Measurements from ENCODE around the gene SIAH2. TPM values are rescaled to one million over a fixed set of nuclear protein-coding genes. Genes with fewer than 3 reads are reported as not detected.

SIAH2 gene
- total and polyA plus RNA-seq, 4 experiments from 2014 or later: 28.3 to 48.3 (median 32.7) TPM

DNA sequence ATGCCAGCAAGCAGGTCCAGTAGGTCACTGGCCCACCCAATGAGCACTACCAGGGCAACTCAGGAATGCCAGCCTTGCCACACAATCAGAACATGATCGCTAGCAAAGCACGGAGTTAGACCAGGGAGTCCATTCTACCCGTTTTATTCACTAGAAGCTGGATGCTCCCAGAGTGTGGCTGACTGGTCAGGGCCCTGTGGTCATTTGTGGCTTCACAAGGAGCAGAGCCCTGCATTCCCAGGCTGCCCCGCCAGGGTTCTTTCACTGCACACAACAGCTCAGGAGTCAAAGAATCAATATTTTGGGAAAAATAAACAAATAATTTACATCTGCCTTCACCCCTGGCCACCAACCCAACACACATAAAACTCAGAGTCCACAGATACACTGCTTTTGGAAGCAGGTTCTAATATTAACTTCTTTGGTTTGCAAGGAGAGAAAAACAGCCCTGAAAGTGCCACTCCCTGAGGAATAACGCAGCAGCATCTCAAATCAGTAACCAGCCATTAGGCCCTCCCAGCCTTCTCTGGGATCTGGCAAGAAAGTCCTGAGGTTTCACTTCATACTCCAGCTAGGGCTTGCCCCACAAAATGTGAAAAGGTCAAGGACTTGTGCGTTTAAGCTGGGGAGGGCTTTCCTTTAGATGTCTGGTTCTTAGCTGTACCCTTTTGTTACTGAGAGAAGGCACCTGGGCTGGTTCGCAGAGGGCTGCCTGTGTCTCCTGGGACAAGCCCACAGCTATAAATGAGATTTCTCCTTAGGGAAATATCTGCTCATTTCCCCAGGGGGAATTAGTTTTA is 16.0 kb downstream of the SIAH2 start:
- Mint-ChIP-seq H3K4me3 (peak overlapping the region in 2 of 8 donors; percentile 22 to 39), H3K4me1 (peaks cover 62 to 94% (median 79%) of the 10 kb centered on the region in 4 donors), H3K27me3 (no peaks in the 10 kb centered on the region), H3K36me3 (peaks cover 14 to 24% of the 10 kb centered on the region in 2 donors), H3K27ac (peak overlapping the region in 6 of 7 donors; percentile 15 to 61 (median 44)), H3K9me3 (no peaks in the 10 kb centered on the region)
- POLR2A ChIA-PET (ENCODE audit: partially characterized antibody): interaction anchor here (1.0 to 1.6 kb wide), 3 partner anchors 13 to 16 kb away, joined by 3 read pairs; partner anchors contain the start of gene SIAH2
- H3K9me3 ChIP-seq (ENCODE audit: control insufficient read depth in 1 of 2, low read length in 2 of 2): no peaks in the 10 kb centered on the region
- no peak for DNase-seq
- H3K4me3 ChIP-seq (ENCODE audit: low read length in 2 of 2): no peak overlapping the region
- no peaks in the 10 kb centered on the region for H3K27me3 ChIP-seq (ENCODE audit: insufficient read depth, low read length)
- peaks cover 67% of the 10 kb centered on the region for H3K4me1 ChIP-seq (ENCODE audit: insufficient read depth, low read length)
- no peak overlapping the region for H3K27ac ChIP-seq (ENCODE audit: low read depth, low read length)
- peaks cover 10% of the 10 kb centered on the region for H3K36me3 ChIP-seq (ENCODE audit: insufficient read depth, low read length)
- intact Hi-C loops (cut with micrococcal nuclease): no loop called here
- CTCF ChIA-PET (ENCODE audit: partially characterized antibody): interaction anchor here (1.9 kb wide), 1 partner anchor 15 kb away, joined by 7 read pairs; no protein-coding TSS in a partner anchor

DNA sequence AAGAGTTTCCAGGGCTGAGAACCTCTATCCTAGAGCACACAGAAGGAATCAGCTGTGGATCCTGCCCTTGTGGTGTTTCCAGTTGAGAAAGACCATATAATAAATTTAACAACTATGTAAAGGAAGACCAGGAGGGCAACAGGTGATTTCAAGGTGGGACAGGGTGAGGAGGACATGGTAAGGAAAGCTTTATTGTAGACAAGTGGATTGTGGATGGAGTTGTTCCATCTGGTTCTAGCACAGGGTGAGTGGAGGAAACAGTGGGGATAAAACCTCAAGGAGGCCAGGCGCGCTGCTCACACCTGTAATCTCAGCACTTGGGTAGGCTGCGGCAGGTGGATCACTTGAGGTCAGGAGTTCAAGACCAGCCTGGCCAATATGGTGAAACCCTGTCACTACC is 17.1 kb downstream of the SIAH2 start:
- peak overlapping the region in 1 of 8 donors; percentile 51 for H3K4me3 Mint-ChIP-seq
- peaks cover 20% of the 10 kb centered on the region for H3K36me3 ChIP-seq (ENCODE audit: insufficient read depth, low read length)
- peaks cover 66% of the 10 kb centered on the region for H3K4me1 ChIP-seq (ENCODE audit: insufficient read depth, low read length)
- H3K9me3 ChIP-seq (ENCODE audit: control insufficient read depth in 1 of 2, low read length in 2 of 2): no peaks in the 10 kb centered on the region
- intact Hi-C loops (cut with micrococcal nuclease): no loop called here
- peak overlapping the region in 2 of 7 donors; percentile 19 to 74 for H3K27ac Mint-ChIP-seq
- no peaks in the 10 kb centered on the region for H3K9me3 Mint-ChIP-seq
- no peak overlapping the region for H3K4me3 ChIP-seq (ENCODE audit: low read length in 2 of 2)
- CTCF ChIA-PET (ENCODE audit: partially characterized antibody): interaction anchor here (0.8 to 1.9 kb wide), 2 partner anchors 16 to 42 kb away, joined by 3 to 7 read pairs; no protein-coding TSS in a partner anchor
- H3K36me3 Mint-ChIP-seq: peaks cover 23 to 30% of the 10 kb centered on the region in 2 donors
- no peak for DNase-seq
- no peak overlapping the region for H3K27ac ChIP-seq (ENCODE audit: low read depth, low read length)
- POLR2A ChIA-PET (ENCODE audit: partially characterized antibody): interaction anchor here (0.9 to 1.6 kb wide), 3 partner anchors 14 to 17 kb away, joined by 3 to 7 read pairs (median 4); partner anchors contain the start of gene SIAH2
- peaks cover 56 to 92% (median 74%) of the 10 kb centered on the region in 4 donors for H3K4me1 Mint-ChIP-seq
- H3K27me3 ChIP-seq (ENCODE audit: insufficient read depth, low read length): no peaks in the 10 kb centered on the region
- H3K27me3 Mint-ChIP-seq: no peaks in the 10 kb centered on the region

DNA sequence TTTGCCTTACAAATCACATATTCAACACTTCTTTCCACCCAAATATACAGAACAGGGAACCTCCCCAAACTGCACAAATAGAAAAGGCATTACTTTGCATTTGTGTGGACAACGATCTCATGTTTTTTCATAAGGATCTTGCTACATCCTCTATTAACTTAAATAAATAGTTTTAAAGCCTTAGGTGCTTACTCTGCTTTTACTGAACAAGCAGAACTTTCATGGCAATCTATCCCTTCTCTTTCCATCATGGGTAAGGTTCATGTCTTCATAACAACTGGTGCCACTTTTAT is 18.1 kb downstream of the SIAH2 start:
- H3K4me1 ChIP-seq (ENCODE audit: insufficient read depth, low read length): peaks cover 70% of the 10 kb centered on the region
- ChIA-PET CTCF (ENCODE audit: partially characterized antibody) (no interaction called here), POLR2A (ENCODE audit: partially characterized antibody) (interaction anchor here (1.2 kb wide), 1 partner anchor 18 kb away, joined by 7 read pairs; the partner anchor contains the start of gene SIAH2)
- no peak overlapping the region for H3K27ac ChIP-seq (ENCODE audit: low read depth, low read length)
- H3K27me3 Mint-ChIP-seq: no peaks in the 10 kb centered on the region
- H3K36me3 ChIP-seq (ENCODE audit: insufficient read depth, low read length): peaks cover 20% of the 10 kb centered on the region
- no peak for DNase-seq
- H3K27ac Mint-ChIP-seq: peak overlapping the region; percentile 18 to 80 (median 49)
- no peaks in the 10 kb centered on the region for H3K27me3 ChIP-seq (ENCODE audit: insufficient read depth, low read length)
- H3K9me3 Mint-ChIP-seq: peaks cover 0 to under 1% (median 0%) of the 10 kb centered on the region in 8 donors
- H3K4me3 Mint-ChIP-seq: no peak overlapping the region
- H3K9me3 ChIP-seq (ENCODE audit: control insufficient read depth in 1 of 2, low read length in 2 of 2): no peaks in the 10 kb centered on the region
- no peak overlapping the region for H3K4me3 ChIP-seq (ENCODE audit: low read length in 2 of 2)
- peaks cover 25 to 29% of the 10 kb centered on the region in 2 donors for H3K36me3 Mint-ChIP-seq
- intact Hi-C loops (cut with micrococcal nuclease): no loop called here
- H3K4me1 Mint-ChIP-seq: peaks cover 57 to 92% (median 75%) of the 10 kb centered on the region in 4 donors

DNA sequence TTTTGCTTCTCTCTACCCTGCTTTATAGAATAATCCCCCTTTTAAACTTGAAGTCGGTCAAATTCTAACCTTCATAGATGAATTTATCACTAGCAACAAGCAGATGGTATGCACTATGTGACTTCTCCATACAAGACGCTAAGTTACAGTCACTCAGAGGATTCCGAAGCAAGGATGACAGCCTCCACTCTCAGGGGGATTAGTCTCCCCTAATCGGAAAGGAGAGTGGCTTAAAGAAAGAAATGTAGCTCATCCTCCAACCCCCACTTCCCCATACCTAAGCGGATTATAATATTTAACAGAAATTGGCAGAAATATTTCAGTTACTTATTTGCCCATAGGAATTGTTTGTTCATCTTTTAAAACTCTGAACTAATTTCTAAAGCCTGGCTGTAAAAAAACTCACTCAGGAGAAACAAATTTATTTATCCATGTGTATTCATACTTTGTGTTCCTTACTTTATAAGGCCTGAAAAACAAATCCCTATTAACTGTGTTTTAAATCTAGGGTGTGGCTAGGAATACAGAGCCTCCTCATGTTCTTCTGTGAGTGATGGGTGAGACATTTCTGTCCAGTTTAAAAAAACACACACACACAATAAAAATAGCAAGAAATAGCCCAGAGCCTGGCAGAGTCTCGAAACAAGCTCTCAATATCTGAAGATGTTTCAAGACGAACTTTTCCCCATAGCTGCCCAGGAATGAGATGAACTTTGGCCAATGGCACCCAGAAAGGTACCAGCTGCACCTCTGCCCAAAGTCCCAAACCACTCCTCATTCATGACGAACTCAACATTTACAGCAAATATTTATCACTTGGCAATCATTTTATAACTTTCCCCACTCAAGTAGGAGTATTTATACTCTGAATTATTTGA is 18.7 kb downstream of the SIAH2 start:
- Mint-ChIP-seq H3K27ac (peak overlapping the region in 6 of 7 donors; percentile 30 to 80 (median 56)), H3K27me3 (no peaks in the 10 kb centered on the region), H3K4me1 (peaks cover 61 to 92% (median 78%) of the 10 kb centered on the region in 4 donors), H3K36me3 (peaks cover 25 to 29% of the 10 kb centered on the region in 2 donors), H3K4me3 (no peak overlapping the region), H3K9me3 (peaks cover 0 to 2% (median 0%) of the 10 kb centered on the region in 8 donors)
- intact Hi-C loops (cut with micrococcal nuclease): no loop called here
- ChIA-PET POLR2A (ENCODE audit: partially characterized antibody) (no interaction called here), CTCF (ENCODE audit: partially characterized antibody) (no interaction called here)
- H3K27ac ChIP-seq (ENCODE audit: low read depth, low read length): no peak overlapping the region
- no peaks in the 10 kb centered on the region for H3K9me3 ChIP-seq (ENCODE audit: control insufficient read depth in 1 of 2, low read length in 2 of 2)
- peaks cover 20% of the 10 kb centered on the region for H3K36me3 ChIP-seq (ENCODE audit: insufficient read depth, low read length)
- no peak for DNase-seq
- H3K4me3 ChIP-seq (ENCODE audit: low read length in 2 of 2): no peak overlapping the region
- H3K27me3 ChIP-seq (ENCODE audit: insufficient read depth, low read length): no peaks in the 10 kb centered on the region
- H3K4me1 ChIP-seq (ENCODE audit: insufficient read depth, low read length): peaks cover 71% of the 10 kb centered on the region

DNA sequence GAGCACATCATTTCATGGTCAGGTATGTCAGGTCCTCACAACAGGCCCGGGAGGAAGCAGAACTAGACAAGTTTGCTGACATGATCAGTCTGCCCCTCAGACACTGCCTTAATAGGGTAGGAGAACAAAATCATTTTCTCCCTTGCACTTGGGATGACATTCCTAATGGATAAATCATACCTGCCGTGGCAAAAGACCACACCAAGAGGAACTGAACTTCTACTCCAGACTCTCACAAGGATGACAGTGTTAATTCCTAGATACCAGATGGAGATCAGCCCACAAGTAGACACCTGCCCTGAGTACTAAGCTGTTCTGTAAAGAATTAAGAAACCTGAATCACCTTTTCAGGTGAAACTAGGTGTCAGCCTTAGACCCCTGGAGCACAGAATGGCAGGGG is 19.5 kb downstream of the SIAH2 start:
- H3K27me3 Mint-ChIP-seq: no peaks in the 10 kb centered on the region
- peaks cover 69% of the 10 kb centered on the region for H3K4me1 ChIP-seq (ENCODE audit: insufficient read depth, low read length)
- H3K9me3 ChIP-seq (ENCODE audit: control insufficient read depth in 1 of 2, low read length in 2 of 2): no peaks in the 10 kb centered on the region
- no peaks in the 10 kb centered on the region for H3K27me3 ChIP-seq (ENCODE audit: insufficient read depth, low read length)
- H3K36me3 Mint-ChIP-seq: peaks cover 25 to 29% of the 10 kb centered on the region in 2 donors
- peaks cover 0 to 2% (median 0%) of the 10 kb centered on the region in 8 donors for H3K9me3 Mint-ChIP-seq
- H3K27ac ChIP-seq (ENCODE audit: low read depth, low read length): no peak overlapping the region
- CTCF ChIA-PET (ENCODE audit: partially characterized antibody): interaction anchor here (1.1 to 1.3 kb wide), 3 partner anchors 9 to 44 kb away, joined by 3 to 4 read pairs (median 3); no protein-coding TSS in a partner anchor
- peaks cover 20% of the 10 kb centered on the region for H3K36me3 ChIP-seq (ENCODE audit: insufficient read depth, low read length)
- DNase-seq: no peak
- intact Hi-C loops (cut with micrococcal nuclease): no loop called here
- H3K4me1 Mint-ChIP-seq: peaks cover 56 to 92% (median 74%) of the 10 kb centered on the region in 4 donors
- H3K4me3 ChIP-seq (ENCODE audit: low read length in 2 of 2): no peak overlapping the region
- H3K4me3 Mint-ChIP-seq: no peak overlapping the region
- H3K27ac Mint-ChIP-seq: peak overlapping the region in 4 of 7 donors; percentile 17 to 72 (median 40)
- POLR2A ChIA-PET (ENCODE audit: partially characterized antibody): no interaction called here

DNA sequence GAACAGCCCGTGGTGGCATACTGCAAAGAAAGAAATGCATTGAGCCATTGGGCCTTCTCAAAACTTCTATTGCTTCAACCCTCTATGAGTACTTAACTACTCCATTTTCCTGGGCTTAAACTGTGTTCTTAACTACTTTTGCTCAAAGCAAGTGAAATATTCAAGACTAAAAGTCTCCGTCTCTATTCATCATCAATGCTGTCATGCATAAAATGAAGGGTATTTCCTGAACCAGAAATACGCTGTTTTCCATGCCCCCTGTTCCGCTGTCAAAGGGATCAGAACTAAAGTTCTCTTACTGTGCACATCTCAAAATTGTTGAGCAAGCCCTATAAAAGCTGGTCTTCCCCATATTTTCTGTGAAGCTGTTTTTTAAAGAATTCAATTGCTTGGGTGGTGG is 20.3 kb downstream of the SIAH2 start:
- Mint-ChIP-seq H3K4me1 (peaks cover 54 to 94% (median 75%) of the 10 kb centered on the region in 4 donors), H3K9me3 (peaks cover 0 to 2% (median 0%) of the 10 kb centered on the region in 8 donors), H3K4me3 (no peak overlapping the region), H3K27ac (peak overlapping the region in 5 of 7 donors; percentile 5 to 66 (median 17)), H3K36me3 (peaks cover 25 to 29% of the 10 kb centered on the region in 2 donors), H3K27me3 (no peaks in the 10 kb centered on the region)
- Histone ChIP-seq H3K27me3 (ENCODE audit: insufficient read depth, low read length) (no peaks in the 10 kb centered on the region), H3K4me1 (ENCODE audit: insufficient read depth, low read length) (peaks cover 72% of the 10 kb centered on the region), H3K9me3 (ENCODE audit: control insufficient read depth in 1 of 2, low read length in 2 of 2) (no peaks in the 10 kb centered on the region), H3K4me3 (ENCODE audit: low read length in 2 of 2) (no peak overlapping the region), H3K27ac (ENCODE audit: low read depth, low read length) (no peak overlapping the region), H3K36me3 (ENCODE audit: insufficient read depth, low read length) (peaks cover 20% of the 10 kb centered on the region)
- DNase-seq: no peak
- intact Hi-C loops (cut with micrococcal nuclease): no loop called here
- ChIA-PET POLR2A (ENCODE audit: partially characterized antibody) (interaction anchor here (1.0 kb wide), 1 partner anchor 21 kb away, joined by 3 read pairs; no protein-coding TSS in a partner anchor), CTCF (ENCODE audit: partially characterized antibody) (interaction anchor here (1.1 to 1.3 kb wide), 3 partner anchors 8 to 45 kb away, joined by 3 to 4 read pairs (median 3); no protein-coding TSS in a partner anchor)

All from CD4-positive, alpha-beta memory T cell (primary cell).